Keratinocyte (primary cell): ENCODE measurements around the gene ABHD8. TPM values are rescaled to one million over a fixed set of nuclear protein-coding genes. Genes with fewer than 3 reads are reported as not detected.

Source experiments
- DNase-seq: peaks from one replicate; pipeline ENCODE4 v3.0.0-alpha.2; 2011; ENCODE audit warnings: low read depth, missing footprints, low spot score
- FAIRE-seq: peaks from 2 replicates; lab custom pipeline; 2011; peaks lifted over from hg19 to GRCh38; lab: Jason Lieb, UNC
- H2AFZ ChIP-seq: 2 replicates; pipeline ENCODE4 v1.6.0; 2012; ENCODE audit warnings: low read length, control low read depth, inconsistent platforms; ENCODE audit not compliant: control insufficient read depth
- H3K27ac ChIP-seq: 2 replicates; pipeline ENCODE4 v1.5.1; 2011; ENCODE audit warnings: low read length; ENCODE audit not compliant: control insufficient read depth, insufficient read depth
- H3K27me3 ChIP-seq: 3 replicates; pipeline ENCODE4 v1.6.0; 2011; ENCODE audit warnings: low read length; ENCODE audit not compliant: control insufficient read depth, insufficient read depth; ENCODE audit errors: extremely low read depth
- H3K36me3 ChIP-seq, 2 experiments: 2 replicates in 1 of 2; 3 replicates in 1 of 2; pipeline ENCODE4 v1.5.1; 2011; ENCODE audit warnings: low read length in 2 of 2, mild to moderate bottlenecking in 1 of 2; ENCODE audit not compliant: control insufficient read depth in 2 of 2, insufficient read depth in 2 of 2; ENCODE audit errors: extremely low read depth in 1 of 2
- H3K4me1 ChIP-seq: 3 replicates; pipeline ENCODE4 v1.5.1; 2011; ENCODE audit warnings: low read length; ENCODE audit not compliant: control insufficient read depth, insufficient read depth; ENCODE audit errors: extremely low read depth
- H3K4me2 ChIP-seq: 3 replicates; pipeline ENCODE4 v1.6.0; 2011; ENCODE audit warnings: low read depth, low read length; ENCODE audit not compliant: control insufficient read depth, insufficient read depth; ENCODE audit errors: extremely low read depth
- H3K4me3 ChIP-seq, 3 experiments: fragments of 200-600 bp in 1 of 3; sonication (generic) in 1 of 3; 2 replicates in 2 of 3; 3 replicates in 1 of 3; pipeline ENCODE4 v1.5.1; 2011 to 2016; ENCODE audit warnings: low read length in 3 of 3, mild to moderate bottlenecking in 3 of 3, control low read depth in 2 of 3, inconsistent platforms in 1 of 3, low read depth in 1 of 3, mixed read lengths in 1 of 3, mixed run types in 1 of 3, moderate library complexity in 1 of 3; ENCODE audit not compliant: control insufficient read depth in 2 of 3, insufficient read depth in 2 of 3; ENCODE audit errors: extremely low read depth in 1 of 3
- H3K79me2 ChIP-seq: 2 replicates; pipeline ENCODE4 v1.6.0; 2012; ENCODE audit warnings: low read length; ENCODE audit not compliant: control insufficient read depth, insufficient read depth
- H3K9ac ChIP-seq: 3 replicates; pipeline ENCODE4 v1.6.0; 2011; ENCODE audit warnings: low read length; ENCODE audit not compliant: control insufficient read depth, insufficient read depth; ENCODE audit errors: extremely low read depth
- H3K9me1 ChIP-seq: 3 replicates; pipeline ENCODE4 v1.6.0; 2011; ENCODE audit warnings: low read length; ENCODE audit not compliant: control insufficient read depth, insufficient read depth; ENCODE audit errors: extremely low read depth
- H3K9me3 ChIP-seq: 2 replicates; pipeline ENCODE4 v1.5.1; 2012; ENCODE audit warnings: low read depth, low read length; ENCODE audit not compliant: control insufficient read depth
- H4K20me1 ChIP-seq: 3 replicates; pipeline ENCODE4 v1.6.0; 2011; ENCODE audit warnings: low read length; ENCODE audit not compliant: control insufficient read depth, insufficient read depth; ENCODE audit errors: extremely low read depth
- EZH2 ChIP-seq: IDR thresholded peaks from one replicate; pipeline ENCODE4 v1.6.1; 2012; ENCODE audit warnings: inconsistent platforms, mild to moderate bottlenecking, low read length, moderate library complexity
- dilution Hi-C: fragments of 300-500 bp; cut with MboI; formaldehyde crosslinking; loops from one replicate; pipeline ENCODE4 v1.7.0; 2020; ENCODE audit warnings: low sequenced_read_pairs; ENCODE audit not compliant: extremely low pct_ligation_motif_present
- polyA plus RNA-seq, 5 experiments: library from polyadenylated mRNA; depleted of rRNA in 3 of 5; stranded (reverse) in 3 of 5; stranded (forward) in 1 of 5; unstranded in 1 of 5; fragments of >200 nt; gene quantifications; 1 replicate in 1 of 5; 2 replicates in 3 of 5; 3 replicates in 1 of 5; pipeline versions ENCODE4 v1.2.1 to v1.2.3, GENCODE V29; 2011 to 2012; ENCODE audit warnings: missing spikeins in 2 of 5, low read depth in 1 of 5, low replicate concordance in 1 of 5
- TF ChIP-seq, protein P1 (sequence below), 3 experiments: IDR thresholded peaks in 1 of 3; conservative IDR thresholded peaks in 1 of 3; optimal IDR thresholded peaks in 1 of 3; 2 replicates in 2 of 3; 3 replicates in 1 of 3; pipeline versions ENCODE3 to v1.5.1; 2011; ENCODE audit warnings: low read length in 3 of 3, mild to moderate bottlenecking in 3 of 3, moderate library complexity in 2 of 3, control low read depth in 1 of 3, inconsistent platforms in 1 of 3; ENCODE audit not compliant: insufficient read depth in 2 of 3; ENCODE audit errors: extremely low read depth in 1 of 3

The ABHD8 gene
- polyA plus RNA-seq, 1 donor (not counting 4 experiments of a cell fraction or from before 2014, with no cell fraction given): 4.1 TPM

DNA sequence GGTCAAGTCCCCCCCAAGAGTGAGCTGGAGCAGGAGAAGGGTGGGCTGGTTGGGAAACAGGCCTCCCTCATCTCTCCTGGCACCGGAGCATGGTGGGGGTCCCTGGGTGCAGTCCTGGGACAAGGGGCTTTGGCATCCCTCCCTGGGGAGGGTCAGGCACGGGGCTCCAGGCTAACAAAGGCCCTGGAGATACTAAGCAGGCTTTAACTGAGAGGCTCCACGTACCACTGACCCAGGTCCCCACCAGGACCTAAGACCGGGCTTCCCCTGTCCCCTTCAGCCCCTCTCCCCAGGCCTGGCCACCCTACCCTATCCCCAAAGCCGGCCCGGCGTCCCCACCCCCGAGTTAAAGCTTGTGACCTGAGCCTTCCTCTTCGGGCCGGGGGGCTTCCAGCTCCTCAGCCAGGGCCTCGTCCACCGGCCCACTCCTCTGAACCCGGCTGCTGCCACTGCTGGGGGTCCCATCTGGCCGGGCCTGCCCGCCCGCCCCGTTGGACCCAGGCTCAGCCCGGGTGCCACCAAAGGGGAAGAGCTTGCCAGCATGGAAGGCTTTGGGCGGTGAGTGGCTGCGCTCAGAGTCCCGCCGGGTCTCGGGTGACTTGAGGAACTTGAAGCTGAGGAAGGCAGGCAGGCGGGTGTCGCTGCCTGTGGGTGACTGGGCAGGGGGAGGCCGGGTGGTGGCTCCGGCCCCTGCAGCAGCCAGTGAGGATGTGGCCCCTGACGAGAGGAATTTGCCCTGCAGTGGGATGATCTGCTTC, 21.3 kb upstream of the ABHD8 start:
- Histone ChIP-seq H3K9ac (no peak overlapping the region), H3K27ac (no peak overlapping the region), H3K4me2 (no peak overlapping the region), H3K27me3 (peaks cover 8% of the 10 kb centered on the region), H4K20me1 (no peaks in the 10 kb centered on the region), H3K4me3 (no peak overlapping the region), H3K9me3 (no peaks in the 10 kb centered on the region), H3K79me2 (no peaks in the 10 kb centered on the region), H2AFZ (no peak overlapping the region), H3K4me1 (peaks cover 13% of the 10 kb centered on the region), H3K9me1 (no peaks in the 10 kb centered on the region), H3K36me3 (peaks cover 18 to 19% of the 10 kb centered on the region in 2 experiments)
- TF ChIP-seq, protein P1, sequence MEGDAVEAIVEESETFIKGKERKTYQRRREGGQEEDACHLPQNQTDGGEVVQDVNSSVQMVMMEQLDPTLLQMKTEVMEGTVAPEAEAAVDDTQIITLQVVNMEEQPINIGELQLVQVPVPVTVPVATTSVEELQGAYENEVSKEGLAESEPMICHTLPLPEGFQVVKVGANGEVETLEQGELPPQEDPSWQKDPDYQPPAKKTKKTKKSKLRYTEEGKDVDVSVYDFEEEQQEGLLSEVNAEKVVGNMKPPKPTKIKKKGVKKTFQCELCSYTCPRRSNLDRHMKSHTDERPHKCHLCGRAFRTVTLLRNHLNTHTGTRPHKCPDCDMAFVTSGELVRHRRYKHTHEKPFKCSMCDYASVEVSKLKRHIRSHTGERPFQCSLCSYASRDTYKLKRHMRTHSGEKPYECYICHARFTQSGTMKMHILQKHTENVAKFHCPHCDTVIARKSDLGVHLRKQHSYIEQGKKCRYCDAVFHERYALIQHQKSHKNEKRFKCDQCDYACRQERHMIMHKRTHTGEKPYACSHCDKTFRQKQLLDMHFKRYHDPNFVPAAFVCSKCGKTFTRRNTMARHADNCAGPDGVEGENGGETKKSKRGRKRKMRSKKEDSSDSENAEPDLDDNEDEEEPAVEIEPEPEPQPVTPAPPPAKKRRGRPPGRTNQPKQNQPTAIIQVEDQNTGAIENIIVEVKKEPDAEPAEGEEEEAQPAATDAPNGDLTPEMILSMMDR (optimal IDR thresholded peaks at IDR 0.05 in 1 of 3, IDR thresholded peaks at IDR 0.05 in 1 of 3, conservative IDR thresholded peaks at IDR 0.05 in 1 of 3; ENCODE audit: extremely low read depth in 1 of 3, insufficient read depth in 2 of 3, low read length in 3 of 3): no peak
- no peak for TF ChIP-seq EZH2
- FAIRE-seq (no peak), DNase-seq (no peak)
- dilution Hi-C loops: no loop called here

DNA sequence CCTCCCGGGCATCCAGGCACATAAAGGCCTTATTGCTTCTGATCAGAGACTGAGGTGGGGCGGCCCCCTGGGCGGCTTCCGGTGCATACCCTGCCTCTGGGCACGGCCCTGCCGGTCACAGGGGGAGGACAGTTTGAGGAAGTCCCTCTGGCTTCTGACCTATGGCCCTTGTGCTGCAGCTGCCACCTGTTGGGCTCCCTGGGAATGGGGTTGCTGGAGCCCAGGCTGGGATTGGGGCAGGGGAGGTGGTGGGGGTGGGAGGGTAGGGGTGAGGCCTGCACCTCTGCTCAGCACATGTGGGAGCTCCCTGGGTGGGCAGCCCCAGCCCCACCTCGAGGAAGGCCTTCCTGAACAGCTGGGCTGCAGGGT, 20.7 kb upstream of the ABHD8 start:
- Histone ChIP-seq H3K9me1 (no peaks in the 10 kb centered on the region), H3K4me2 (no peak overlapping the region), H3K27me3 (peaks cover 2% of the 10 kb centered on the region), H2AFZ (no peak overlapping the region), H3K4me1 (peaks cover 8% of the 10 kb centered on the region), H3K27ac (no peak overlapping the region), H3K9ac (no peak overlapping the region), H3K9me3 (no peaks in the 10 kb centered on the region), H3K79me2 (no peaks in the 10 kb centered on the region), H3K36me3 (peaks cover 19% of the 10 kb centered on the region in 2 experiments), H4K20me1 (no peaks in the 10 kb centered on the region), H3K4me3 (no peak overlapping the region)
- no peak for FAIRE-seq
- no peak for DNase-seq
- no peak for TF ChIP-seq EZH2
- TF ChIP-seq, protein P1 (optimal IDR thresholded peaks at IDR 0.05 in 1 of 3, IDR thresholded peaks at IDR 0.05 in 1 of 3, conservative IDR thresholded peaks at IDR 0.05 in 1 of 3; ENCODE audit: extremely low read depth in 1 of 3, insufficient read depth in 2 of 3, low read length in 3 of 3): no peak
- dilution Hi-C loops: no loop called here
